Activated CD4-positive, alpha-beta T cell treated with anti-CD3 and anti-CD28 coated beads, Interleukin-2, amount 50 U/mL, for 4 hours (primary cell): Measurements from ENCODE around the gene SDK2.

Experiments used
- DNase-seq, 2 experiments: peaks; one replicate each; pipeline ENCODE4 v3.0.0-alpha.2; 2020

SDK2 gene

DNA sequence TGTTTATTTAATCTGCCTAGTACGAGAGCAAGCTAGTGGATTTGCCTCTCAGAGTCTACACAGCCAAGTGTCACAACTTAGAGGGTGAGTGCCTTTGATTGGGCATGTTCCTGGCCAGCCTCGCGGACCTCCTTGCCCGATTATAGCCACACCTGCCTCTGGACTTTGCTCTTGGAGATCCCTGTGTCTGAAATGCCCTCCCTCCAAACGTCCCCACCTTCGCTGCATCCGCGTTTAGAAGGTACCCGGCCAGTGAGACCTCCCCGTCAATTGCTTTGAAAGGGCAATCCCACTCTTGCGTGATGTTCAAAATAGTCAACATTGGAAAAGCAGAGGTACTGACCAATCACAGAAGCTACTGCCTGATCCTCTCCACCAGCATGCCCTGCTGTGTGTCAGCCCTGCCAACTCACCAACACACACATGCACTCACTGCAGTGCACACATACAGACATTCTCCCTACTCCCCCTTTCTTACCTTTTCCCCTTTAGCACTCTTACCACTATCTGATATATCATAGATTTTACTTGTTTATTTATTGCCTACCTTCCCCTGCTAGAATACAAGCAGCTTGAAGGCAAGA, 6.5 kb upstream of the SDK2 start:
- no peak for DNase-seq

DNA sequence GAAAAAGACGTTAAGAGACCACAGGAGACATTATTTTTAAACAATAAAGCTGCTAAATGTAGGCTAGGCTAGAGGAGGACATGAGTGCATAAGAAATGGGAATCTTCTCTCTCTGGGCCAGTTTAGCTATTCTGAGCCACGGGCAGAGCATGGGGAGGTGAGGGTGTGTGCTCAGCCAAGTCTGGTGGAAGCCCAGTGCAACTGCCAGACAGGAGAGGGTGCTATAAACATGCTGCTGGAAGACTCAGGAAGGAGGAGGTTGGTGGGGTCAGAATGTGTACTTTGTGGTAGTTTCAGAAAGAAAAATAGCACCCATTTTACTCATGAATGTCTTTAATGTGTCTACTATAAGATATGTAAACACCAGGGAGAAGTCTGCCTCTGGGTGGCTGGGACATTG, 5.9 kb upstream of the SDK2 start:
- no peak for DNase-seq

DNA sequence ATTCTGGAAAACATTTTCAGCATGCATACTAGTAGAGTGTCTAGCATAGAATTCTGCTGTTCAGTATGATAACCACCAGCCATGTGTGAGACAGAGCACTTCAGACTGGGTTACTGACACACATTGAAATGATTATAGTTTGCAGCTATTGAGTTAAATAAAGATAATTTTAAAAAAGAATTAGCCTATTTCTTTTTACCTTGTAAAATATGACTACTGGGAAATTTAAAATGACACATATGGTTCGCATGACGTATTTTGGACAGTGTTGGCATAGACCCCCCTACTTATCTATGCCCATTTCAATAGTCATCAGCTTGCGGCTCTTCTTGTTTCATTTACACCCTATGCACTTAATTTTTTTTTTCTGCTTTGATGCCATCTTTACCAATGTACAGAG, 4.7 kb upstream of the SDK2 start:
- no peak for DNase-seq

GRCh38 chr17:73648543-73648820, 4.2 kb upstream of the SDK2 start:
- no peak for DNase-seq

DNA sequence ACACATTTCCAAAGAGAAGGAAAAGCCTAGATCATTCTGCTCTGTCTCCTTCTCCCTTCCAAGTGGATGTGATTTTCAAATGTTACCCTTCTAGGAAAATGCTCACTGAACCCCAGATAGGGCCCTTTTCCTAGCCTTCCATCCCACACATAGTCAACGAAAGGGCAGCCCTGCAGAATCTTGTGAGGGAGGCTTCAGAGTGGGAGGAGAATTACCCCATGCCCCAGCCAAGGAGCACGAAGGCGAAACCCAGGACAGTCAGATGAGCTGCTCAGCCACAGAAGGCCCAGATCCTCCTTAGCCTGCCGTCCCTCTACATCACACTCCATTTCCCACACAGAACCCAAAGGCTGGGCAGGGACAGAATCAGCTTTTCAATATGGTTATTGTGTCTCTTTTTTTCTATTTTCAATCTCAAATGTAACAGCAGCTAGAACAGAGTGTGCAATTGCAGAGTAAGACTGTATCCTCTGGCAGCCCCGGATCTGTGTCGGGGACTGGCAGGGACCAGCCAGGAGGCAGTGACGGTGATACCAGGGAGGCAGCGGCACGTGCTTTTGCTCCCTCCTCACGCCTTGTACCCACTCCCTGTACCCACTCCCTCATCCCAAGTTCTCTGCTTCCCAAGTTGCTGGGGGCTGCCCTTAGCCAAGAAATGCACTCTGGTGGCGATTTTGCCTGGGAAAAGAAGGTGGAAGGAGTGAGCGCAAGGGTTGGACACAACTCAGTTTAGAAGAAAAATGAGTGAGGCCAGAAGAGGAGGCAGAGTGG, 3.7 kb upstream of the SDK2 start:
- DNase-seq: no peak

- no peak for DNase-seq
Observed at GRCh38 chr17:73647301-73647695, 3.1 kb upstream of the SDK2 start.

DNA sequence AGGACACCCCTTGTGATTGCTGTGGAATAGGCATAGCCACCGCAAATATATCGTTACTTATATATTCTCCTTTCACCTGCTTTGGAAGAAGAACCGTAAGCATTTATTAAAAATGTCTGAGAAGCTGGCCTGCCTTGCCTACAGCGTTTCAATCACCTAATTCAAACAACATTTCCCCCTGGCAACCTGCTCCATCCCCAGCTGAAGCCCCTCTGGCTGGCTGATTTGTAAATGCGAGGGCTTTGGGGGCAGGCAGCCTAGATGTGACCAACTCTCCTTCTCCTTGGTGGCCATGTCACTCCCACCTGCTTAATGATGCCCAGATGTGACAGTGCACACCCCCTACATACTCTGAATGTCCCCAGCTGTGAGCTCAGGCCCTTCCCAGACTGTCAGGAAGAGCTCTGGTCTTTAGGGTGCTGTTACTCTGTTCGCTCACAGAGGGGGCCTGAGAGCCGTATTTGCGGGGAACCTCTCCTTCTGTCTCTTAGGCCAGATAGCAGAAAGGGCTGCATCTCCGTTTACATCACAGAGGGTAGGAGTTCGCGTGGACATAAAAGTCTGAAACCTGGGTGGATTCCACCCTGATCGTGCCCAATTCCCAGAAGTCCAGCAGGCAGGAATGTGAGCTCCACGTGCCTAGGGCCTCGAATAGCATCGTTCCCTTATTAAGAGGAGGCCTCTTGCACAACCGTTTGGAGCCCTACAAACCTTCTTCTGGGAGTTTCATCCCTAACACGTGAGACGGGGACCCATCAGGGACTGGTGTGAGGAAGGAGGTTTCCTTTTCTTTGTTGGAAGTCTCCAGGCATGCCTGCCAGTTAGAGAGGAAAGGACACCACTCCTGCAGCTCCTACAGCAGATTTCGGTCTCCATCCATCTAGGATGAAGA, 2.4 kb upstream of the SDK2 start:
- no peak for DNase-seq

- DNase-seq: peak in 1 of 2 experiments; percentile 21
Observed at GRCh38 chr17:73645050-73645871, 1.0 kb upstream of the SDK2 start.

GRCh38 chr17:73643852-73644144, 447 bp downstream of the SDK2 start:
- no peak for DNase-seq

DNA sequence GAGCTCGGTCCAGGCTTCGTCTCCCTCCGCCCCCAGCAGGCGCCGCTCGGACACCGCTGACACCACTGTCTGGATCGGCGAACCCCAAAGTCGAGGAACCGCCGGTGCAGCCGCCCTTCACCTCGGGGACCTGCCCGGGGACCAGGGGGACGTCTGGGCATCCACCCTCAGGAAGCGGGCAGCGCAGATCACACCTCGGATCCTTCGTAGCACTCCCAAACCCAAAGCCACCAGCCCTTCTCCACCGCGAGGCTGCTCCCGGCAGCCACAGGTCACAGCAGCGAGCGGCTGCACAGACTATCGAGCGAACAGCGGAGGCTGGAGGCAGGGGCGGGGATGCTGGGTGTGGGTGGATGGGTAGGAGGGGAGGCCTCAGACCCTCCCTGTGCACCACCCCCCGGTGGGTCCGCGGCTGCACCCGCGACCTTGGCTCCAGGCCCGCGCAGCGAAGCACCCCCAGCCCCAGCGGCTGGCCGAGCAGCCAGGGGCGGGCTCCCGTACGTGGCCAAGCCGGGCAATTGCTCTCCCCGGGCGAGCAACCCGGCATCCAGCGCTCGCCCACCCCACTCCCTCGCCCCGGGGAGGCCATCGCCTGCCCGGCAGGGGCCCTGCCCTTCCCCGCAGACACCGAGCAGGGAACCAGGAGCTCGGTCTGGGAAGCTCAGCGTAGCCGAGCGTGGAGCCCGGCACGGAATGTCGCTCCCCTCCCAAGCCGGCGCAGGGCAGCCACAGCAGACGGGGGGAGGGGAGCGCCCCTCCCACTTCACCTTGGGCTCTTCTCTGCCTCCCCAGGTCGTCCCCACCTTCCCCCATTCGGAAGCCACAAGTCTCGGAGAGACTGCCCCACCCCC, 1.0 kb downstream of the SDK2 start:
- peak in 1 of 2 experiments; percentile 22 for DNase-seq

DNA sequence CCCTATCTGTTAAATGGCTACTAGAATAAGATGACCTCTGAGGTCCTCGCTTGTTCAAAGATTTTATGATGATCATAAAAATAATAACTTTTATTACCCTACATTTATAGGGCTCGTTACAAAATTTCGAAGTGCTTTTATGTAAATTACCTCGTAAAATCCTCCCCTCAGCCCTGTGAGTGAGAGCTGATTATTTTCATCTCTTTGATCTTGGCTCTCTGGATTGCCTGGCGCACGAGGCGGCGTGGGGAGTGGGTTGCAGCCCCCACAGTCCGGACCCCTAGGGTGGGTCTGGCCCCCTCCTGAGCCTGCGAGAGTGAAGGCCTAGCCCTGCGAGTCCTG, 1.6 kb downstream of the SDK2 start:
- no peak for DNase-seq

DNA sequence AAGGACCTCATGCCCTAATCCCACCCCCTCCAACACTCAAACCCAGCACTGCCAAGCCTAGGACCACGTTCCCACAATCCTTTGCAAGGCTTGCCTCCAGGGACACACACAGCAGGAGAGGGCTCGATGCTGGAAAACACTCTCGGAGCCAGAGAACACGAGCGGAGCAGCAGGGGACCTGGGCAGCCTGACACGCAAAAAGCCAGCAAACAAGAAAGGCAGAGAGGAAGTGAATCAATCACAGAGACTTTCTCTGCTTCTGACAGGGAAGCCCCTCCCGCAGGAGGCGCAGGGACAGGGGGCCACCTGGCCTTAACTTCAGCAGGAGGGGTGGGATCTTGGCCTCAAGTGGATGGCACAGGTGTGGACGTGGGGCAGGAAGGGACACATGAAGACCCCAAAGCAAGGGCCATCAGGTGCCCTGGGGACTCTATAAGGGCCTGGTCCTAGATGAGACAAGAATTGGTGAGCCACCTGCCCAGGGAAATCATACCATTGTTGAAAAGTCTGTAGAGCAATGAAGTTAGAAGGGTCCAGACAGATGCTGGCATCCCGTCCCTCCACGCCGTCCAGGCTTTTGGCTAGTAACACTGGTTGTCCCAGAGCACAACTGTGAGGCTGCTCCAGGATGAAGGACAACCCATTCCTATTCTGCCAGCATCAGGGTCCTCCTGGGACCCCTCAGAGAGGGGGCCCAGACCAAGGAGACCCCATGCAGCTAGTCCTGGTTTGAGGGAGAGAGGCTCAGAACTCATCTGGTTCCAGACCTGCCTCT, 2.2 kb downstream of the SDK2 start:
- DNase-seq: no peak

DNA sequence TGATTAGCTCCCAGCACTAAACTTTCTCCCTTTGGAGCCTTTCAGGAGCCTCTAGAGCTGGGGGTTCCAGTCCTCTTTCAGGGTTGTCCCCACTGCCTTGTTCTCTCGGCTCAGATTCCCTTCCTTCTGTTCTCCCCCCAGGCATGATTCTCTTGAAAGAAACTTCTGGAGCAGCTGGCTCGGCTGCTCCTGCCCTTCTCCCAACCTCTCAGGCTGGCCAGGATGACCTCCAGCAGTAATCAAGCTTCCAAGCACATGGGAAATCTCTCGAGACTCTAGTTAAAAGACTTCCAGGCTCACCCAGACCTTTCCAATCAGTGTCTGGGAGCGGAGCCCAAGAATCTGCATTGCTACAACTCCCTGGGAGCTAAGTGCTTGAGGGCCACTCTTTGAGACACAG, 3.6 kb downstream of the SDK2 start:
- DNase-seq: no peak

GRCh38 chr17:73639932-73640331, 4.3 kb downstream of the SDK2 start:
- DNase-seq: no peak

DNA sequence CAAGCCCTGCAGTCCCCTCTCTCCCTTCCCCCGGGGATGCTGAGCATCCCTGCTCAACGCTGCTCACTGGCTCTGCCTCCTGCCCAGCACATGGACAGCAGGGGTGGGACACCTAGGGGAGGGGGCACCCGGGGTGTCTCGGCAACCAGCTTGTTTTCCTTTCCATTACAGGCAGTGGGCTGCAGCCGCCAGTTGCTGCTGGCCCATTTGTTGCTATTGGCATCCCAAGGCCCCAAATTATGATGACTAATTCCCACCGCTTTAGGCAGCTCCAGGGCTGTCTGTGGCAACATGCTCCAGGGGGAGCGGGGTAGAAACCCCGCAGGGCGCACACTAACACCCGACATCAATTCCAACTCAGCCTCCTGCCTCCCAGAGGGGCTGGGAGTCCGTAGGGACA, 4.9 kb downstream of the SDK2 start:
- DNase-seq: no peak

GRCh38 chr17:73638556-73638955, 5.7 kb downstream of the SDK2 start:
- no peak for DNase-seq

DNA sequence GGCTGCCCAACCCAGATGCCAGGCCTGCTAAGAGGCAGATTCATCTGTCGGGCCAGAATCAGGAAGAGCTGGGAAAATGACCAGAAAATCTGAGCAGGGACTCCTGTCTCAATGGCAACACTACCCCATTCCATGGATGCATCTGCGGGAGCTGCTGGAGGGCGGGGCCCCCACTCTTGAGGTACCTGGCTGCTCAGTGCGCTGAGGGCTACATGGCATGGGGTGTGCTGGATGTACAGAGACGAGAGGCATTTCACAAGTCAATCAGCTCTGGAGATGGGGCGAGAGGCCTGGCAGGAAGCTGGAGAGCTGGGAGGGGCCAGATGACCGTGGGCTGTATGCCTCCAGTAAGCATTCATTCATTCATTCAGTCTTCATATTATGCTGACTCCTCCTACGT, 6.4 kb downstream of the SDK2 start:
- no peak for DNase-seq

- DNase-seq: no peak
Observed at GRCh38 chr17:73635101-73635817, 9.0 kb downstream of the SDK2 start.

DNA sequence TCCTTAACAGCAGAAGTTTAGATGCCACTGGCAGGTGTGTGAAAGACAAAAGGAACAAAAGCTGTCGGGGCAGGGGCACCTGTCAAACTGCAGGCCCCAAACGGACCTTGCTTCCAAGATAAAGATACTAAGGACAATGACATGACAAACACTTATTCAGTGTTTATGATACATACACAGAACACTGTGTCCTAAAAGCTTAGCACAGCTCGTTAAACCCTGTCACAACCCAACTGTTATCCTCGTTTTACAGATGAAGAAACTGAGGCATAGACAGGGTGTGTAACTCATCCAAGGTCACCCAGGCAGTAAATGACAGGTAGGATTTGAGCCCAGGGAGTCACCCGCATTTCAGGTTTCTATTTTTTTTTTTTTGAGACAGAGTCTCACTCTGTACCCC, 9.6 kb downstream of the SDK2 start:
- no peak for DNase-seq

DNA sequence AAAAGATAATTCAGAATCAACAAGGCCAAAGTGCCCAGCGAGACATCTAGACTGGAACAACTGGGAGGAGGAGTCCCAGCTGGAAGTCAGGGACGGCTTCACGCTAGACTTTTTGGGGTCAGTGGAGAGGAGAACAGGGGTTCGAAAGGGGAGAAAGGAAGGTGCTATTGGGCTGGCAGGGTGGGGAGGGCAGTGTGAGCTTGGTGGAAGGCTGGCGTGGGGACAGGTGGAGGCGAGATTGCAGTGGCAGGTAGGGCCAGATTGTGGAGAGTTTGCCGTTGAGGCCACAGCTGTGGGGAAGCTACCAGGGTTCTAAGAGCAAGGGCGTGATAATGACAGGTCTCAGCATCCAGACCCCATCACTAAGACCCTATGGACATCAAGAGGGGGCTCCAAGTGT, 10.5 kb downstream of the SDK2 start:
- DNase-seq: no peak

GRCh38 chr17:73632513-73632912, 11.7 kb downstream of the SDK2 start:
- DNase-seq: no peak
